Smooth muscle cell (in vitro differentiated cells): ENCODE results near the gene NOX5. TPM values are rescaled to one million over a fixed set of nuclear protein-coding genes. Genes with fewer than 3 reads are reported as not detected.

ENCODE experiments used
- DNase-seq: peaks from one replicate; lab custom pipeline; 2025; ENCODE audit not compliant: unreplicated experiment; lab: John Stamatoyannopoulos, UW
- H2AFZ ChIP-seq: fragments of 200-600 bp; sonication (generic); 2 replicates; pipeline ENCODE4 v1.6.0; 2016; ENCODE audit warnings: antibody characterized with exemption, low read depth, mild to moderate bottlenecking
- H3F3A ChIP-seq: fragments of 200-600 bp; sonication (generic); 2 replicates; pipeline ENCODE4 v1.6.0; 2017; ENCODE audit warnings: antibody characterized with exemption, low read depth
- H3K27ac ChIP-seq: fragments of 200-600 bp; sonication (generic); 2 replicates; pipeline ENCODE4 v1.5.1; 2016; ENCODE audit warnings: low read depth, mild to moderate bottlenecking
- H3K27me3 ChIP-seq: fragments of 200-600 bp; sonication (generic); 2 replicates; pipeline ENCODE4 v1.6.1; 2016; ENCODE audit warnings: low read depth, mild to moderate bottlenecking
- H3K36me3 ChIP-seq: fragments of 200-600 bp; sonication (generic); 2 replicates; pipeline ENCODE4 v1.5.1; 2016; ENCODE audit warnings: low read depth
- H3K4me1 ChIP-seq: fragments of 200-600 bp; sonication (generic); 2 replicates; pipeline ENCODE4 v1.5.1; 2016; ENCODE audit warnings: low read depth
- H3K4me2 ChIP-seq: fragments of 200-600 bp; sonication (generic); 2 replicates; pipeline ENCODE4 v1.6.0; 2016; ENCODE audit warnings: mild to moderate bottlenecking
- H3K4me3 ChIP-seq: fragments of 200-600 bp; sonication (generic); 2 replicates; pipeline ENCODE4 v1.5.1; 2016; ENCODE audit warnings: mild to moderate bottlenecking
- H3K79me2 ChIP-seq: fragments of 200-600 bp; sonication (generic); 2 replicates; pipeline ENCODE4 v1.6.0; 2016; ENCODE audit warnings: low read depth, mild to moderate bottlenecking
- H3K9ac ChIP-seq: fragments of 200-600 bp; sonication (generic); 2 replicates; pipeline ENCODE4 v1.6.0; 2016; ENCODE audit warnings: low read depth
- H3K9me3 ChIP-seq: fragments of 200-600 bp; sonication (generic); replicated peaks from 2 replicates; pipeline ENCODE4 v1.5.1; 2016; ENCODE audit warnings: low read depth
- H4K20me1 ChIP-seq: fragments of 200-600 bp; sonication (generic); 2 replicates; pipeline ENCODE4 v1.6.0; 2016; ENCODE audit warnings: low read depth
- WGBS: methylation state at CpG from one replicate; pipeline ENCODE4 v1.1.7; 2016; ENCODE audit warnings: low lambda C conversion rate; 5-methylcytosine and 5-hydroxymethylcytosine counted together
- polyA plus RNA-seq: library from polyadenylated mRNA; unstranded; fragments of >200 nt; fragmentation: Nextera tagmentation; extraction: Ambion mirVana; gene quantifications from 2 replicates; pipeline ENCODE4 v1.2.1, GENCODE V29; 2016
- total RNA-seq: library from RNA; depleted of rRNA; stranded (reverse); fragments of >200 nt; gene quantifications from 2 replicates; pipeline ENCODE4 v1.2.3, GENCODE V29; 2014
- TF ChIP-seq, protein P1 (sequence below): fragments of 200-600 bp; sonication (generic); IDR thresholded peaks from 2 replicates; pipeline ENCODE4 v1.5.1; 2017; ENCODE audit warnings: borderline replicate concordance, mild to moderate bottlenecking, antibody characterized with exemption; ENCODE audit not compliant: insufficient read depth, poor library complexity, severe bottlenecking

The NOX5 gene
- total and polyA plus RNA-seq, 2 experiments from 2014 or later, result 0.16 to 0.22 TPM

DNA sequence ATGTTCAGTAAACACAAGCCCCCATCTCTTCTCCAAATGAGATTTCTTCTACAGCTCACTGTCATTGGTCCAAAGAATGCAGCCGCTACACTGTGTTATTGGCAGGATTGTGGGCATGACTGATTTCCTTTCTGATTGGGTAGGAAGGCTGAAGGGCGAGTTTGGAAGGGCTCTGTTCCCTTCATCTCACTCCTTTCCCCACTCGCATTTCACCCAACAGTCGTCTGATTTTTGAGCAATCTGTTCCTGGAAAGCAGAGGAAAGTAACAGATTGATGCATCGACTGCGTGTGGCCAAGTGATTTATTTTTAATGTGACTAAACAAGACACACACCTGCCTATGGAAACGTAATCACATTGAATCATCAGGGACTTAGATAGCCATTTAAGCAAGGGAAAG, 55.5 kb downstream of the NOX5 start:
- Histone ChIP-seq H3K4me1 (peaks cover 5% of the 10 kb centered on the region), H3K27ac (no peak overlapping the region), H2AFZ (no peak overlapping the region), H3K36me3 (no peaks in the 10 kb centered on the region), H3F3A (no peaks in the 10 kb centered on the region), H3K4me2 (no peak overlapping the region), H3K27me3 (no peaks in the 10 kb centered on the region), H4K20me1 (no peaks in the 10 kb centered on the region), H3K9me3 (no peaks in the 10 kb centered on the region), H3K4me3 (no peak overlapping the region), H3K79me2 (no peaks in the 10 kb centered on the region), H3K9ac (no peak overlapping the region)
- WGBS, result 93% methylated on average over 7 of the region's 7 CpGs
- TF ChIP-seq, protein P1, sequence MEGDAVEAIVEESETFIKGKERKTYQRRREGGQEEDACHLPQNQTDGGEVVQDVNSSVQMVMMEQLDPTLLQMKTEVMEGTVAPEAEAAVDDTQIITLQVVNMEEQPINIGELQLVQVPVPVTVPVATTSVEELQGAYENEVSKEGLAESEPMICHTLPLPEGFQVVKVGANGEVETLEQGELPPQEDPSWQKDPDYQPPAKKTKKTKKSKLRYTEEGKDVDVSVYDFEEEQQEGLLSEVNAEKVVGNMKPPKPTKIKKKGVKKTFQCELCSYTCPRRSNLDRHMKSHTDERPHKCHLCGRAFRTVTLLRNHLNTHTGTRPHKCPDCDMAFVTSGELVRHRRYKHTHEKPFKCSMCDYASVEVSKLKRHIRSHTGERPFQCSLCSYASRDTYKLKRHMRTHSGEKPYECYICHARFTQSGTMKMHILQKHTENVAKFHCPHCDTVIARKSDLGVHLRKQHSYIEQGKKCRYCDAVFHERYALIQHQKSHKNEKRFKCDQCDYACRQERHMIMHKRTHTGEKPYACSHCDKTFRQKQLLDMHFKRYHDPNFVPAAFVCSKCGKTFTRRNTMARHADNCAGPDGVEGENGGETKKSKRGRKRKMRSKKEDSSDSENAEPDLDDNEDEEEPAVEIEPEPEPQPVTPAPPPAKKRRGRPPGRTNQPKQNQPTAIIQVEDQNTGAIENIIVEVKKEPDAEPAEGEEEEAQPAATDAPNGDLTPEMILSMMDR, result no peak
- DNase-seq, result no peak

DNA sequence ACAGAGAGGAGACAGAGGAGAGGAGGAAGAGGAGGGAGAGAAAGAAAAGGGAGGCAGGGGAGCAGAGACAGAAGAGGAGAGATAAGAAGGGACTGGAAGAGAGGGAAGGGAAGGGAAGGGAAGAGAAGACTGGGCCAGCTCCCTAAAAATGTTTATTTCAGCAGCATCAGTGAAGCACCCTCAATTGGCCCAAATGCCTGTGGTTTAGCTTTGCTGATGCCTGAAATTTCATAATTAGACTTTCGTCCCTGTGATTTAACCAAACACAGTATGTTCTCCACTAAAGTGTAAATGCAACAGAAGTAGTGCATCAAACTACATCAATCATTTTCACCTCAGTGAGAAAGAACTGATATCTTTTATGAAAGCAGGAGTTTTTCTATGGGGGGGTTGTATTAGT, 55.9 kb downstream of the NOX5 start:
- no peaks in the 10 kb centered on the region for H3F3A ChIP-seq
- H3K79me2 ChIP-seq, result no peaks in the 10 kb centered on the region
- TF ChIP-seq, protein P1, result no peak
- H2AFZ ChIP-seq, result no peak overlapping the region
- no peak overlapping the region for H3K4me2 ChIP-seq
- WGBS, result 85% methylated on average over 1 of the region's 1 CpG
- no peak overlapping the region for H3K27ac ChIP-seq
- no peak overlapping the region for H3K4me3 ChIP-seq
- no peaks in the 10 kb centered on the region for H3K9me3 ChIP-seq
- H3K36me3 ChIP-seq, result no peaks in the 10 kb centered on the region
- DNase-seq, result no peak
- H3K4me1 ChIP-seq, result peaks cover 6% of the 10 kb centered on the region
- H3K27me3 ChIP-seq, result no peaks in the 10 kb centered on the region
- no peak overlapping the region for H3K9ac ChIP-seq
- H4K20me1 ChIP-seq, result no peaks in the 10 kb centered on the region

DNA sequence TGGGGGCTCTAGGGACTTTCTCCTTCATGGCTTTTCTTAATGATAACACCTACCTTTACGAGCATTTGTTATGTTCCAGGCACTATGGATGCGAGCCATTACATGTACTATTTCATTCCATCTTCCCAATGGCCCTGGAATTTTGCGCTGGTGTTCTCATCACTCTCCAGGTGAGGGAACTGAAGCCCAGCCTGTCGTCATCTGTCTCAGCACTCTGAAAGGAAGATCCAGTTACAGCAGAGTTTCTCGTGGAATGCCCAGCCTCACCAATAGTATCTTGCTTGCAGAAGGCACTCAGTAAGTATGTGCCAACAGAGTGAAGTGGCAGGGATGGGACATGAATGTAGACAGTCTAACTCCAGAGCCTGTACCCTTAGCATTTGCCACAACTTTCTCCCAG, 56.8 kb downstream of the NOX5 start:
- no peaks in the 10 kb centered on the region for H3K9me3 ChIP-seq
- H3K27ac ChIP-seq, result no peak overlapping the region
- no peaks in the 10 kb centered on the region for H3F3A ChIP-seq
- DNase-seq, result no peak
- 77% methylated on average over 5 of the region's 5 CpGs for WGBS
- H3K27me3 ChIP-seq, result no peaks in the 10 kb centered on the region
- peaks cover 6% of the 10 kb centered on the region for H3K4me1 ChIP-seq
- no peaks in the 10 kb centered on the region for H3K36me3 ChIP-seq
- TF ChIP-seq, protein P1, result no peak
- H3K79me2 ChIP-seq, result no peaks in the 10 kb centered on the region
- H3K4me3 ChIP-seq, result no peak overlapping the region
- H3K4me2 ChIP-seq, result no peak overlapping the region
- no peak overlapping the region for H3K9ac ChIP-seq
- H2AFZ ChIP-seq, result no peak overlapping the region
- no peaks in the 10 kb centered on the region for H4K20me1 ChIP-seq

DNA sequence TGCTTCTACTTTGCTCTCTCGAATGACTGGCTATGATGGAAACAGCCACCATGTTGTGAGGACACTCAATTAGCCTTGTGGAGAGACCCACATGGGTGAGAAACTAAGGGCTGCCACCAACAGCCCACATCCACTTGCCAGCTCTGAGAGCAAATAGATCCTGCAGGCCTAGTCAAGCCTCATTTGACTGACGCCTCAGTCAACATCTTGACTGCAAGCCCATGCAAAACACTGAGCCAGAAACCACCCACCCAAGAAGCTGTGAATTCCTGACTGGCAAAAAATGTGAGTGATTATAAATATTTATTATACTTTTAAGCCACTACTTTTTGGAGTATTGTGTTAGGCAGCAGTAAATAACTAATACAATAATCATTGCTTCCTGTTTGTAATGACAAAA, 58.4 kb downstream of the NOX5 start:
- Histone ChIP-seq H3K9ac (no peak overlapping the region), H3K79me2 (no peaks in the 10 kb centered on the region), H3K4me2 (no peak overlapping the region), H3K4me1 (peaks cover 6% of the 10 kb centered on the region), H3K27me3 (no peaks in the 10 kb centered on the region), H2AFZ (no peak overlapping the region), H3F3A (no peaks in the 10 kb centered on the region), H3K27ac (no peak overlapping the region), H4K20me1 (no peaks in the 10 kb centered on the region), H3K9me3 (no peaks in the 10 kb centered on the region), H3K4me3 (no peak overlapping the region), H3K36me3 (no peaks in the 10 kb centered on the region)
- WGBS, result 94% methylated on average over 2 of the region's 2 CpGs
- DNase-seq, result no peak
- TF ChIP-seq, protein P1, result no peak
